ENCODE data around the gene CHRNA1.

DNA sequence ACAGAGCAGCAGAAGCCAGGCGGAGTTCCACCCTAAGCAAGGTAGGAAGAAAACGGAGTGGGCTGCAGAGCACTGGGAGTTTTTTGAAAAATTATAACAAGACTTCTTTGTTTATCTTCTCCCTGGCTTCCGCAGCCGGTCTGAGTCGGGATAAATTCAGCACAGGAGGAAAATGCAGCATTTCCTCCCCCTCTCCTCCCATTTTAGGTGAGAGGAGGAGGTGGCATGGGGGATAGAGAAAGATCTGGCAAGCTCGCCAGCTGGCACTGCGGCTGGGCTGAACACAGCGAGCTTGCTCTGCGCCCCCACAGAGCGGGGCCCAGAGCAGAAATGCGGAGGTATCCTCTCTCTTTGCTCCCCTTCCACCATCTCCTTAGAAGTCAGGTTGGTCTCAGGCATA, 17.7 kb upstream of the CHRNA1 start:
- TF ChIP-seq TAF1 (IDR thresholded peaks at IDR 0.05; ENCODE audit: borderline replicate concordance, low read depth, low read length) (no peak), POLR2AphosphoS5 (IDR thresholded peaks at IDR 0.05; ENCODE audit: low read depth, low read length) (no peak)
- TF ChIP-seq, protein P1, sequence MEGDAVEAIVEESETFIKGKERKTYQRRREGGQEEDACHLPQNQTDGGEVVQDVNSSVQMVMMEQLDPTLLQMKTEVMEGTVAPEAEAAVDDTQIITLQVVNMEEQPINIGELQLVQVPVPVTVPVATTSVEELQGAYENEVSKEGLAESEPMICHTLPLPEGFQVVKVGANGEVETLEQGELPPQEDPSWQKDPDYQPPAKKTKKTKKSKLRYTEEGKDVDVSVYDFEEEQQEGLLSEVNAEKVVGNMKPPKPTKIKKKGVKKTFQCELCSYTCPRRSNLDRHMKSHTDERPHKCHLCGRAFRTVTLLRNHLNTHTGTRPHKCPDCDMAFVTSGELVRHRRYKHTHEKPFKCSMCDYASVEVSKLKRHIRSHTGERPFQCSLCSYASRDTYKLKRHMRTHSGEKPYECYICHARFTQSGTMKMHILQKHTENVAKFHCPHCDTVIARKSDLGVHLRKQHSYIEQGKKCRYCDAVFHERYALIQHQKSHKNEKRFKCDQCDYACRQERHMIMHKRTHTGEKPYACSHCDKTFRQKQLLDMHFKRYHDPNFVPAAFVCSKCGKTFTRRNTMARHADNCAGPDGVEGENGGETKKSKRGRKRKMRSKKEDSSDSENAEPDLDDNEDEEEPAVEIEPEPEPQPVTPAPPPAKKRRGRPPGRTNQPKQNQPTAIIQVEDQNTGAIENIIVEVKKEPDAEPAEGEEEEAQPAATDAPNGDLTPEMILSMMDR (IDR thresholded peaks at IDR 0.05), result no peak
